AG08396 (cell line): ENCODE measurements around the gene SPATA9.
"Not testable (repeated sequence)": the region's sequence is repeated elsewhere in the genome, so short reads cannot be mapped to it uniquely, and the experiment has no call there.

Experiments
- DNase-seq: peaks from one replicate; pipeline ENCODE4 v3.0.0; 2012; ENCODE audit warnings: low spot score, mixed read lengths

The SPATA9 gene

GRCh38 chr5:95717439-95717838 is 34.6 kb upstream of the SPATA9 start:
- no peak for DNase-seq

GRCh38 chr5:95715799-95716461 is 33.1 kb upstream of the SPATA9 start:
- DNase-seq, result peak; percentile 27

GRCh38 chr5:95713960-95714710 is 31.3 kb upstream of the SPATA9 start:
- no peak for DNase-seq

- DNase-seq, result not testable (repeated sequence)
Measured at GRCh38 chr5:95713246-95713645, 30.5 kb upstream of the SPATA9 start.

GRCh38 chr5:95712347-95712958 is 29.7 kb upstream of the SPATA9 start:
- peak; percentile 60 for DNase-seq

- DNase-seq, result no peak
Measured at GRCh38 chr5:95711501-95712346, 28.9 kb upstream of the SPATA9 start.

- DNase-seq, result not testable (repeated sequence)
Measured at GRCh38 chr5:95710651-95711500, 28.1 kb upstream of the SPATA9 start.

- no peak for DNase-seq
Measured at GRCh38 chr5:95709967-95710650, 27.3 kb upstream of the SPATA9 start.

- DNase-seq, result no peak
Measured at GRCh38 chr5:95708876-95709275, 26.1 kb upstream of the SPATA9 start.

- not testable (repeated sequence) for DNase-seq
Measured at GRCh38 chr5:95707534-95708188, 24.9 kb upstream of the SPATA9 start.

GRCh38 chr5:95707055-95707454 is 24.3 kb upstream of the SPATA9 start:
- no peak for DNase-seq

- not testable (repeated sequence) for DNase-seq
Measured at GRCh38 chr5:95706196-95706595, 23.4 kb upstream of the SPATA9 start.

GRCh38 chr5:95704150-95704549 is 21.4 kb upstream of the SPATA9 start:
- DNase-seq, result no peak

GRCh38 chr5:95701074-95701473 is 18.3 kb upstream of the SPATA9 start:
- DNase-seq, result no peak

GRCh38 chr5:95699337-95699736 is 16.5 kb upstream of the SPATA9 start:
- no peak for DNase-seq

GRCh38 chr5:95697781-95698681 is 15.2 kb upstream of the SPATA9 start:
- DNase-seq, result no peak

- DNase-seq, result no peak
Measured at GRCh38 chr5:95690333-95690732, 7.5 kb upstream of the SPATA9 start.

GRCh38 chr5:95689680-95690079 is 6.9 kb upstream of the SPATA9 start:
- no peak for DNase-seq

GRCh38 chr5:95686651-95687050 is 3.9 kb upstream of the SPATA9 start:
- no peak for DNase-seq
